ENCODE measurements around the gene FBXL4.

FBXL4 gene

GRCh38 chr6:98947411-98948292 is at the start of gene FBXL4:
Gene FBXL4, minus strand, starts transcription at chr6:98947946. Its CDS starts 20,958 bp downstream, at chr6:98926988.
- DNase-seq: peak; percentile 74

- no peak for DNase-seq
Observed at GRCh38 chr6:98995116-98995515, 47.4 kb upstream of the FBXL4 start.

GRCh38 chr6:98992535-98992934 is 44.8 kb upstream of the FBXL4 start:
- DNase-seq: no peak

- DNase-seq: no peak
Observed at GRCh38 chr6:98986071-98986615, 38.4 kb upstream of the FBXL4 start.

- no peak for DNase-seq
Observed at GRCh38 chr6:98985391-98985790, 37.6 kb upstream of the FBXL4 start.

GRCh38 chr6:98984121-98984520 is 36.4 kb upstream of the FBXL4 start:
- no peak for DNase-seq

GRCh38 chr6:98981473-98981872 is 33.7 kb upstream of the FBXL4 start:
- DNase-seq: no peak

GRCh38 chr6:98980819-98981218 is 33.1 kb upstream of the FBXL4 start:
- no peak for DNase-seq

GRCh38 chr6:98977671-98978292 is 30.0 kb upstream of the FBXL4 start:
- no peak for DNase-seq

GRCh38 chr6:98976674-98977385 is 29.1 kb upstream of the FBXL4 start:
- no peak for DNase-seq

GRCh38 chr6:98975421-98975820 is 27.7 kb upstream of the FBXL4 start:
- no peak for DNase-seq

GRCh38 chr6:98974309-98974708 is 26.6 kb upstream of the FBXL4 start:
- DNase-seq: no peak

- DNase-seq: no peak
Observed at GRCh38 chr6:98973571-98973970, 25.8 kb upstream of the FBXL4 start.

- DNase-seq: no peak
Observed at GRCh38 chr6:98971303-98971702, 23.6 kb upstream of the FBXL4 start.

- DNase-seq: no peak
Observed at GRCh38 chr6:98970469-98970868, 22.7 kb upstream of the FBXL4 start.

- DNase-seq: no peak
Observed at GRCh38 chr6:98967616-98968015, 19.9 kb upstream of the FBXL4 start.

- no peak for DNase-seq
Observed at GRCh38 chr6:98959631-98960030, 11.9 kb upstream of the FBXL4 start.

- no peak for DNase-seq
Observed at GRCh38 chr6:98958776-98959175, 11.0 kb upstream of the FBXL4 start.

GRCh38 chr6:98957450-98957849 is 9.7 kb upstream of the FBXL4 start:
- no peak for DNase-seq

- no peak for DNase-seq
Observed at GRCh38 chr6:98949589-98949988, 1.8 kb upstream of the FBXL4 start.

GRCh38 chr6:98946879-98947410 is 801 bp downstream of the FBXL4 start:
- no peak for DNase-seq

- DNase-seq: no peak
Observed at GRCh38 chr6:98946266-98946878, 1.4 kb downstream of the FBXL4 start.

All from GDM1 (cell line).